GM12874 (cell line): ENCODE measurements around the gene CKS1B.

Experiments used
- TF ChIP-seq, protein P1 (sequence below): IDR thresholded peaks from 2 replicates; pipeline ENCODE4 v1.5.1; 2011; ENCODE audit warnings: low read depth, mild to moderate bottlenecking, control low read depth, low read length, moderate library complexity; ENCODE audit not compliant: insufficient read depth

The CKS1B gene

DNA sequence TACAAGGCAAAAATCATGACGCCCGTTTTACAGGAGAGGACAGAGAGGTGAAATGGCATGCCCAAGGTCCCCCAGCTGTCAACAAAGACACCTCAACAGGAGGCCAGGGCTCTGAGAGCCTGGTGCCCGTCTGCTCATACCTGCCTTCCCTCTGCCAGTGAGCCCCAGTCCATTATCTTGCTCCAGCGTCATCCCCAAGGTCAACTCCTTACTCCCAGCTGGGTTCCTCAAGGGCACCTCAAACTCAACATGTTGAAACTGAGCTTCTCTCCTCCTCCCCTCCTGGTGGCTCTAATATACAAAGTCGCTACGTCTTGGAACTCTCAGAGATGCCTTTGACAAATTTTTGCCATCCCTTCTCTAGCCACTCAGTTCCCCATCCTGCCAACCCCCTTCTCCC, 21.8 kb upstream of the CKS1B start:
- TF ChIP-seq, protein P1, sequence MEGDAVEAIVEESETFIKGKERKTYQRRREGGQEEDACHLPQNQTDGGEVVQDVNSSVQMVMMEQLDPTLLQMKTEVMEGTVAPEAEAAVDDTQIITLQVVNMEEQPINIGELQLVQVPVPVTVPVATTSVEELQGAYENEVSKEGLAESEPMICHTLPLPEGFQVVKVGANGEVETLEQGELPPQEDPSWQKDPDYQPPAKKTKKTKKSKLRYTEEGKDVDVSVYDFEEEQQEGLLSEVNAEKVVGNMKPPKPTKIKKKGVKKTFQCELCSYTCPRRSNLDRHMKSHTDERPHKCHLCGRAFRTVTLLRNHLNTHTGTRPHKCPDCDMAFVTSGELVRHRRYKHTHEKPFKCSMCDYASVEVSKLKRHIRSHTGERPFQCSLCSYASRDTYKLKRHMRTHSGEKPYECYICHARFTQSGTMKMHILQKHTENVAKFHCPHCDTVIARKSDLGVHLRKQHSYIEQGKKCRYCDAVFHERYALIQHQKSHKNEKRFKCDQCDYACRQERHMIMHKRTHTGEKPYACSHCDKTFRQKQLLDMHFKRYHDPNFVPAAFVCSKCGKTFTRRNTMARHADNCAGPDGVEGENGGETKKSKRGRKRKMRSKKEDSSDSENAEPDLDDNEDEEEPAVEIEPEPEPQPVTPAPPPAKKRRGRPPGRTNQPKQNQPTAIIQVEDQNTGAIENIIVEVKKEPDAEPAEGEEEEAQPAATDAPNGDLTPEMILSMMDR, result no peak

DNA sequence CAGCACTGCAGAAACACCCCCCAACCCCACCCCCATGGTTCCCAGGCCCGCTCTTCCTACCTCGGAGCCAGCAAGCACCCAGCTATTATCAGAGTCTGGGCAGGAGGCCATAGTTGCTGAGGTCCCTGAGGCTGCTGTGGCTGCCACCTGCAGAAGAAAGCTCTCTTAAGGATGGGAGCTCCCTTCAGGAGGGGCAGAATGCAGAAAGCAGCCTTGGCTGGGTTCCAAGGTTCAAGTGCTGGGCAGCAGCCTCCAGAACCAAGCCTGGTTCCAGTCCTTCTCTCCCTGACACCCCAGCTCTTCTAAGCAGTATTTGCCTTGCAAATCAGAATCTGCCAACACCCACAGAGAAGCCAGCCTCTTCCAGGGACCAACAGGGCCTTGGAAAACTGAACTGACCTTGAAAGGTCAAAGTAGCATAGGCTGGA, 20.9 kb upstream of the CKS1B start:
- TF ChIP-seq, protein P1, result no peak

DNA sequence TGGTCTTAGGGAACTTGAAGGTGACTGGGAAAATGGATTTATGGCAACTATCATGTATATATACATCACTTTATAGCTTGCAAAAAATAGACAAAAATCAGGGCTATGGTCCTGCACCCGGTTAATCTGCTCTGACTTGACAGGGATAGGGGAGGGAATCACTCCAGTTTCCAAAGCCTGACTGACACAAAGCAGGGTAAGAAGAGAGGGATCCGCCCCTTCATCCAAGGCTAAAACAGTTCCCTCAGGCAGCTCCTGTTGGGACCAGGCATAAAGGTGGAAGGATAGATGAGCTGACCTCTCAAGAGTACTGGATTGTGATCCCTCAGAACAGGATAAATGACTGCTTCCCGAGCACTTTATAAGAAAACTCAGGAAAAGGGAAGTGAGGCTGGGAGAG, 19.9 kb upstream of the CKS1B start:
- TF ChIP-seq, protein P1, result no peak

DNA sequence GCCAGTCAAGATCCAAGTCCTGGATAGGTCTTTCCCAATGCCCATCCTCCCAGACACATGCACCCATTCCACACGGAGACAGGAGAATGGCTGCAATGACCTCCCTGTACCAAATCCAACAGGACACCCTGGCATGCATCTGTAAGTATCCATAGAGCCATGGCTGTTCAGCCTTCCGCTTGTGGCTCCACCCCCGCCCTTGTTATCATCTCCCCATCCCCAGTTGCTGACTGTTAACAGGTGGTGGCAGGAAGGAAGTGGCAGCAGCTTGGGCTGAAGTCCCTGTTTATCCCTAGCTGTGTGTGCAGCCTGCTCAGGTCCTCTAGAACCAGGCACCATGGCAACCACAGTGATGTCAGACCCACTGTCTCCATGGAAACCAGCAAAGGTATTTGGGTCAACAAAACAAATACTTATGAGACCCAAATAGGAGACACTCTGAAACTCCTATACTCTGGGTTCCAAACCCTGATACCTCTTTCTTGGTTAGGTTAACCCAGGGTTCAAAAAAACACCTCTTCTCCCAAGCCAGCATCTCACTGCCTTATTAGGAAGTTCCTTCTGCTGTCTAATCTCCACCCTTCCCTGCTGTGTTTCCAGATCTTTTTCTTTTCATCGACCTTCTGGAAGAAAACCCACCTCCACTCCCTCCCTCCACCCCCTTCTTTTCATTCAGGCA, 19.3 kb upstream of the CKS1B start:
- TF ChIP-seq, protein P1, result no peak

DNA sequence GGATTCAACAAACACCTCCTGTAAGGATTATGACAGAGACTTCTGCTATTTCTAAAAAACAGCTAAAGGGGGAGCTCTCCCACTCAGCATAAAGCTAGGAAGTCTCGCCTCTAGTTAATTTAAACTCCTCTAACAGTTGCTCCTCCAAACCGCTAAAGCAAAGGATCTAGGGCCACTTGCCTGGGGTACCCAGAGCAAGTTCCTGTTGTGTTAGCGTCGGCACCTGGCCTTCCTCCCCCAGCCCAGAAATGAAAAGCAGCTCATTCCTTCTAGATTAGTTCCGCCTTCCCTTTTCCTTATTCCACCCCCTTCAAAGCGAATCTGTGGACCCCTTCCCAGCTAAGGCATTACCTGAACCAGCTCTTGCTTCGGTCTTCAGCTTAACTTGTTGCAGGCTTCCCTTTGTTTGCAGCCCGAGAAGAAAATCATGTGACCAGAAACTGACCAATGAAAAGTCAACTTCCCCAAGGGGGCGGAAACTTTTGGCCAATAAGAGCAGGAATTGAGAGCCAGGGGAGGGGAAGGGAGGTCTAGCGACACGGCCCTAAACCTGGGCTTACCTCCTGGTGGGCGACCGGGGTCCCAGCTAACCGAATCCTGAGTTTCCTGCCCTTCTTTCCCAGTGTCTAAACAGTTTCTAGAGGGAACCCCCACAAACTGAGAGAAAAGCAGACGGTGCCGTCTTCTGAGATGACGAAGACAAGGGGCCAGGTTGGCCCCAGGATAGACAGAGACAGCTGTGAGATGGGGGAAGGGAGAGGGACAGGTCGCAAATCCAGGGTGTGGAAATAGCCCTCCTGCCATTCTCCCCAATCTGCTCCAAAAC, 18.6 kb upstream of the CKS1B start, which contains the start of gene PBXIP1:
Gene PBXIP1 (minus strand): TSS at position 382 of the 826 bp plus-strand sequence. CDS start 2,378 bp downstream, outside the sequence.
- TF ChIP-seq, protein P1, result no peak

DNA sequence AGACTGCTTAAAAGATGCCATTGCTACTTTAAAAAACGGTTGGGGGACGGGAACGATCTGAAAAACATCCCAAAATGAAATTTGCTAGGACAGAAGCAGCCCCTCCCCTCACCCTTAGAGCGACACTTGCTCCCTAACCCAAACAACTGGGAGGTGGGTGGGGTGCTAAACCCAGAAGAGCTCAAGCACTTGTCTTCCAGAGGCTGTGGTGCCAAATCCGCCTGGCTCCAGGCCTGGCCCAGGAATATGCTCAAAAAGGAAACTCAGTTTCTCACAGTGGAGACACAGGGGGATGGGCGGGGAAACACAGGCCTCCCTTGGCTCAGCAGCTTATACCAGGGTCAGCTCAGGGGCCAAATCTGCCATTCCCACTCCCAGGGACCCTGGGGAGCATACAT, 17.9 kb upstream of the CKS1B start:
- TF ChIP-seq, protein P1, result no peak

DNA sequence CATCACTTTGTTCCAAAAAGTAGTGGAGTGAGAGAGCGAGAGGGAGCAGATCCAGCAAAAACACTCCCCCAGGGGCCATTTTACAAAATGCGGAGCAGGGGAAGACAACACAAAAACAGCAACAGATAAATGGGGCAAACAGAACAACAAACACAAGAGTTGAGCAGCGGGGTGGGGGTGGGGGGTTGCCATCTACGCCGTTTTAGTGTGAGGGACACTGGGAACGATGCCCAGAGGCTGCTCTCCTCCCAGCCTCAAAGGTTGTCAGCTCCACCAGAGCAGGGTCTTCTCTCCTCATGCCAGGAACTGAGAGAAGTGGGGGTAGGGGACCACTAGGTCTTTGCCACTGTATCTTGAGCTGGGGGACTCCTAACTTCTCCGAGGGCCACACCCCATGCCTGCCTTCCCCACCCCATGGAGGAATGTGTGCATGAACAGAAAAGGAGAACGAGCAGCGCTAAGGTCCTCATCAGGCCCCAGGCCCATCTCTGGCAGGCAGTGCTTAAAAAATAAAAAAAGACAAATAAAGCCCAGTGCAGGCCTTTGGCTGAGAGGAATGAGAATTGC, 17.3 kb upstream of the CKS1B start:
- TF ChIP-seq, protein P1, result no peak
